SK-N-SH treated with all-trans-retinoic acid at 6 μM for 48 hours (cell line): Measurements from ENCODE around the gene TNPO3.
"Not testable (repeated sequence)": the region's sequence is repeated elsewhere in the genome, so short reads cannot be mapped to it uniquely, and the experiment has no call there.

Experiments
- ATAC-seq: fragments of 200-7000 bp; cut with Tn5 transposase; 3 replicates; pipeline ENCODE4 v1.9.1; 2020; ENCODE audit warnings: mild to moderate bottlenecking, moderate library complexity
- ARNTL ChIP-seq: fragments of 450-650 bp; formaldehyde crosslinking; IDR thresholded peaks from 2 replicates; pipeline ENCODE4 v1.5.0; 2020; ENCODE audit warnings: low read depth, mild to moderate bottlenecking, moderate library complexity, borderline replicate concordance
- BACH2 ChIP-seq: fragments of 250-450 bp; sonication (Bioruptor Pico); IDR thresholded peaks from 2 replicates; pipeline ENCODE4 v1.9.0; 2021; ENCODE audit warnings: mild to moderate bottlenecking, borderline replicate concordance
- CSDC2 ChIP-seq: fragments of 250-450 bp; sonication (Bioruptor Pico); IDR thresholded peaks from 2 replicates; pipeline ENCODE4 v1.5.0; 2020; ENCODE audit warnings: mild to moderate bottlenecking, moderate library complexity
- ESRRG ChIP-seq: fragments of 250-450 bp; sonication (Bioruptor Pico); IDR thresholded peaks from 2 replicates; pipeline ENCODE4 v1.6.1; 2021; ENCODE audit warnings: mild to moderate bottlenecking
- GLIS3 ChIP-seq: fragments of 250-450 bp; sonication (Bioruptor Pico); IDR thresholded peaks from 2 replicates; pipeline ENCODE4 v1.5.0; 2020; ENCODE audit warnings: mild to moderate bottlenecking, moderate library complexity
- ISL1 ChIP-seq: fragments of 250-450 bp; sonication (Bioruptor Pico); IDR thresholded peaks from 2 replicates; pipeline ENCODE4 v2.1.2; 2022; ENCODE audit warnings: mild to moderate bottlenecking, moderate library complexity
- OSR1 ChIP-seq: fragments of 250-450 bp; sonication (Bioruptor Pico); IDR thresholded peaks from 2 replicates; pipeline ENCODE4 v1.8.0; 2022; ENCODE audit warnings: moderate library complexity, mild to moderate bottlenecking, inconsistent platforms
- RARB ChIP-seq: fragments of 250-450 bp; sonication (Bioruptor Pico); IDR thresholded peaks from 2 replicates; pipeline ENCODE4 v1.8.0; 2021; ENCODE audit warnings: mild to moderate bottlenecking, moderate library complexity
- SNAI2 ChIP-seq: fragments of 250-450 bp; sonication (Bioruptor Pico); IDR thresholded peaks from 2 replicates; pipeline ENCODE4 v1.5.0; 2020; ENCODE audit warnings: mild to moderate bottlenecking, moderate library complexity
- TOX ChIP-seq: fragments of 250-450 bp; sonication (Bioruptor Pico); IDR thresholded peaks from 2 replicates; pipeline ENCODE4 v1.8.0; 2021; ENCODE audit warnings: mild to moderate bottlenecking, moderate library complexity, borderline replicate concordance
- ZC3H10 ChIP-seq: fragments of 250-450 bp; sonication (Bioruptor Pico); IDR thresholded peaks from 2 replicates; pipeline ENCODE4 v1.5.1; 2021; ENCODE audit warnings: mild to moderate bottlenecking, moderate library complexity
- ZFP3 ChIP-seq: fragments of 250-450 bp; sonication (Bioruptor Pico); IDR thresholded peaks from 2 replicates; pipeline ENCODE4 v1.5.0; 2020; ENCODE audit warnings: mild to moderate bottlenecking, moderate library complexity
- ZFP30 ChIP-seq: fragments of 450-650 bp; formaldehyde crosslinking; IDR thresholded peaks from 2 replicates; pipeline ENCODE4 v1.5.0; 2022; ENCODE audit warnings: mild to moderate bottlenecking, moderate library complexity
- ZNF565 ChIP-seq: fragments of 450-650 bp; formaldehyde crosslinking; conservative IDR thresholded peaks from 2 replicates; pipeline ENCODE4 v1.5.0; 2020; ENCODE audit warnings: low read depth, mild to moderate bottlenecking, moderate library complexity
- ZNF70 ChIP-seq: fragments of 450-650 bp; formaldehyde crosslinking; IDR thresholded peaks from 2 replicates; pipeline ENCODE4 v1.5.0; 2020; ENCODE audit warnings: mild to moderate bottlenecking, moderate library complexity
- ZNF8 ChIP-seq: fragments of 450-650 bp; formaldehyde crosslinking; IDR thresholded peaks from 2 replicates; pipeline ENCODE4 v1.5.0; 2020; ENCODE audit warnings: mild to moderate bottlenecking, moderate library complexity
- TF ChIP-seq, protein P1 (sequence below): fragments of 250-450 bp; sonication (Bioruptor Pico); IDR thresholded peaks from 2 replicates; pipeline ENCODE4 v1.5.1; 2020; ENCODE audit warnings: low read depth, mild to moderate bottlenecking, moderate library complexity
- TF ChIP-seq, protein P2 (sequence below): fragments of 250-450 bp; sonication (Bioruptor Pico); IDR thresholded peaks from 2 replicates; pipeline ENCODE4 v1.8.0; 2021; ENCODE audit warnings: low read depth, mild to moderate bottlenecking, moderate library complexity, borderline replicate concordance

Gene TNPO3

DNA sequence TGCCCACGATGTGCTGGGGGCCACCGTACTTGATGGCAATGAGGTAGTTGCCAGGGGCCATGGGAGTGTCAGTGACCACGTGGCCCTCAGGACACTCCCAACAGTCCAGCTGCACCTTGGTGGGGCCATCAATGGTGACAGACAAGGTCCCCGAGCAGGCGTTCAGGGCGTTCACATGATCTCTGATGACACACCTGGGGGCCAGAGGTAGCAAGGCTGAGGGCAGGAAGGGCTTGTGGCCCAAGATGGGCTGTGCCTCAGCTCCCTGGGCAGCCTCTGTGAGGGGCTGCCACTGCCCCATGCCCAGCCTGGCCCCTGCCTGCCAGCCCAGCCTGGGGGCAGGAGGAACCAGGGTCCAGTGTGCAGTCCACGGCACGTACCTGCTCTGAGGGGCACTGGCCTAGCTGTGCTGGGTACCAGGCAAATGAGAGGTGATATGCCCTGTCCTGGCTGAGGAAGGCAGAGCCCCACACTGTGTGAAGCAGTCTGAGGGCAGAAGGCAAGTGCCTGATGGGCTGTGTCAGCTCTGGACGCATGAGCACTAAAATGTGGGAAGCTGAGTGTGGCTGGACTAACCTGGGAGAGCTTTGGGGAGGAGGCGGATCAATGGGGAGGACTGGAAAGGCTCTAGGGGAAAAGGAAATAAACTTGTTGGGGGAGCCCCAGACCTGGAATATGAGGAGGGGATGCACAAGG lies 140.9 kb downstream of the TNPO3 start:
- TF ChIP-seq CSDC2 (CRISPR knock-in tag) (no peak), ZNF8 (no peak), RARB (CRISPR knock-in tag) (no peak), ARNTL (CRISPR knock-in tag) (no peak), ZFP3 (CRISPR knock-in tag) (no peak)
- no peak for ATAC-seq

DNA sequence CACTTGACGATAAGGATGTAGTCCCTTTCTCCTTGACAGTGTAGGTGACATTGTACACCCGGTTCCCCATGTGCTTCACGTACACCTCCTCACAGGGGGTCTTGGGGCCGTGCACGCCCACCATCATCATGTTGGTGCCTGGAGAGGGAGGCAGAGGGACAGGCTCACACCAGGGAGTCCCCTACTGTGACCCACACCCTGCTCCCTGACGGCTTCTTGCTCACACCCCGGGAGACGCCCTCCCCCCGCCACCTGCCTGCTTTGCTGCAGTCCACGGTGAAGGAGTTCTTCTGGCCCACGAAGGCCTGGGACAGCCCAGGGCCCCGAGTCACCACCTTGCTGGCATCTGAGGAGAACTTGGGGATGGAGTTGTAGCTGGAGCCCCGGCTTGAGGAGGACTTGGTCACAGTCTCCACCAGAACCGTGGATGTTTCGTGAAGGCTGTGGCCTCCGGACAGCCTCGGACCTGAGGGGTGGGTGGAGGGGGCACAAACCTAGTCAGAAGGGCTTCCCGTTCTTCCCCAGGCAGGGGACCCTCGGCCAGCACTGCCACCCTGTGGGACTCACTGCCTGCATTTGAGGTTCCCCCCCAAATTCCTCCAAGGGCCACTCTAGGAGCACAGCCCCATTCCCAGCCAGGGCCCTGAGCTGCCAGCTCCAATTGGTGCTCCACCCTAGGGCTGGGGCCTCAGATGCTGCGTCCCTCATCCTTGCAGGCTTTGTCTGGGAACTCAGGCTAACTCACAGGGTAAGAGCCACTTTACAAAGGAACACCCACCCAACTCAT lies 142.0 kb downstream of the TNPO3 start:
- not testable (repeated sequence) for ATAC-seq

DNA sequence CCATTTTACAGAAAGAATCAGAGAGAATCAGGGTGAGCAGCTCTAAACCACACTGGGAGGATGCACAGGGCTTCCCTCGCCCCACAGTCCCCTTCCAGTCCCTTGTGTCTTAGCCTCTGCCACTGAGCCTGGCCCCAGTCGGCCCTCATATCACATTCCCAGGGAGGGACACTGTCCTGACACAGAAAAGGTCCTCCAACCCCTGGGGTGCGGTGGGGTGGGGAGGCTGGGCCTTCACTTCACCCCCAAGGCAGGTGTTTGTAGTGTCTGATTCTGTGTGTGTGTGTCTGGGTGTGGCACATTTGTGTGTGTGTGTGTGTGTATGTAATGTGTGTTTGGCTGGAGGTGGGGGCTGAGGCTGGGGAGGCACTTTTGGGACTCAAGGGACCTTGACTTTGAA lies 142.6 kb downstream of the TNPO3 start:
- TF ChIP-seq, protein P1, sequence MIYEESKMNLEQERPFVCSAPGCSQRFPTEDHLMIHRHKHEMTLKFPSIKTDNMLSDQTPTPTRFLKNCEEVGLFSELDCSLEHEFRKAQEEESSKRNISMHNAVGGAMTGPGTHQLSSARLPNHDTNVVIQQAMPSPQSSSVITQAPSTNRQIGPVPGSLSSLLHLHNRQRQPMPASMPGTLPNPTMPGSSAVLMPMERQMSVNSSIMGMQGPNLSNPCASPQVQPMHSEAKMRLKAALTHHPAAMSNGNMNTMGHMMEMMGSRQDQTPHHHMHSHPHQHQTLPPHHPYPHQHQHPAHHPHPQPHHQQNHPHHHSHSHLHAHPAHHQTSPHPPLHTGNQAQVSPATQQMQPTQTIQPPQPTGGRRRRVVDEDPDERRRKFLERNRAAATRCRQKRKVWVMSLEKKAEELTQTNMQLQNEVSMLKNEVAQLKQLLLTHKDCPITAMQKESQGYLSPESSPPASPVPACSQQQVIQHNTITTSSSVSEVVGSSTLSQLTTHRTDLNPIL (CRISPR knock-in tag), result no peak
- ATAC-seq, result no peak

DNA sequence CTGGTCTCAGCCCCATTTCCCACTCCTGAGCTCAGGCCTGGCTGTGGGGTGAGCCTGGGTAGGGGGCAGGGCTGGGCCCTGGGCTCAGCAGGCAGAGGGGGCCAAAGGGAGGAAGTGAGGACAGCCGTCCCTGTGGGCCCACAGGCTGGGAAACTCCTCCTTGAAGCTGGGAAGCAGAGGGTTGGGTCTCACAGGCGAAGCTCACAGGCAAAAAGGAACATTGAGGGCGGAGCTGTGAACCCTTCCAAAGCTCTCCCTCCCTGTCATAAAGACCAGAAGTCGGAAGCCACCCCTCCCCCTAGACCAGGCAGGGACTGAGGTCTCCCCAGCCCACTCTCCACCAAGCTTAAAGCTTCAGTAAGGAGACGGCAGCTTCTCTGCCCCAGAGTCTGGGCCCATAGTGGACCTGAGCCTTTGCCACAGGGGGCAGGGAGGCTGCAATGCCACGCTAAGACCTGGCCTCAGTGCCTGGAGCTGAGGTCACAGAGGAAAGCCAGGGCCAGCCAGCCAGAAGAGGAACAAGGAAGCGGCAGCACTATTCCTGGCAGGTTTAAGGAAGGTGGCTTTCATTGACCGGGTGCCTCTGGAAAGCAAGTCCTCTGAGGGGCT lies 143.4 kb downstream of the TNPO3 start:
- ATAC-seq, result no peak
- no peak for TF ChIP-seq BACH2 (CRISPR knock-in tag)
- TF ChIP-seq SNAI2 (CRISPR knock-in tag), result no peak
- TF ChIP-seq, all 23 proteins: peak for 0

DNA sequence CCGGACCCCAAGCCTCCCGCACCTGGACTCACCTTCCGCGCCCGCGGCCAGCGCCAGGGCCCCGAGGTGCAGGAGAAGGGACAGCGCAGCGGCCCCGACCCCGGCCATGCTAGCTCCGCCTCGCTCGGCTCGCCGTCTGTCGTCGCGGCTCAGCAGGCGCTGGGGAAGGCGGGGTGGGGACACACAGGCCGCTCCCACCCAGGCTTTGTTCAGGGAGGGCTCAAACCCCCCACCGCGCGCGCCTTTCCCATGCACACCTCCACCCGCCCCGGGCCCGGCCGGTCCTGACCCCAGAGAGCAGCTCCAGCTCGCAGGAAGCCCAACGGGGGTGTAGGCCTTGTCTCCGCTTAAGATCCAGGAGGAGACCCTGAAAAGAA lies 144.4 kb downstream of the TNPO3 start, which contains the start of gene KCP:
KCP (minus strand) TSS at position 141 of the 377 bp plus-strand sequence; CDS start at position 108, 33 bp downstream.
- no peak for ATAC-seq
- TF ChIP-seq ZFP3 (CRISPR knock-in tag), result no peak
- TF ChIP-seq ZNF565 (CRISPR knock-in tag), result no peak
- TF ChIP-seq RARB (CRISPR knock-in tag), result no peak
- no peak for TF ChIP-seq ZC3H10 (CRISPR knock-in tag)
- TF ChIP-seq CSDC2 (CRISPR knock-in tag), result no peak
- TF ChIP-seq, protein P1 (CRISPR knock-in tag), result no peak
- no peak for TF ChIP-seq ZNF8
- no peak for TF ChIP-seq ARNTL (CRISPR knock-in tag)
- TF ChIP-seq OSR1 (CRISPR knock-in tag), result no peak
- TF ChIP-seq TOX, result no peak
- no peak for TF ChIP-seq ZNF70 (CRISPR knock-in tag)
- no peak for TF ChIP-seq ESRRG (CRISPR knock-in tag)
- TF ChIP-seq, protein P2, sequence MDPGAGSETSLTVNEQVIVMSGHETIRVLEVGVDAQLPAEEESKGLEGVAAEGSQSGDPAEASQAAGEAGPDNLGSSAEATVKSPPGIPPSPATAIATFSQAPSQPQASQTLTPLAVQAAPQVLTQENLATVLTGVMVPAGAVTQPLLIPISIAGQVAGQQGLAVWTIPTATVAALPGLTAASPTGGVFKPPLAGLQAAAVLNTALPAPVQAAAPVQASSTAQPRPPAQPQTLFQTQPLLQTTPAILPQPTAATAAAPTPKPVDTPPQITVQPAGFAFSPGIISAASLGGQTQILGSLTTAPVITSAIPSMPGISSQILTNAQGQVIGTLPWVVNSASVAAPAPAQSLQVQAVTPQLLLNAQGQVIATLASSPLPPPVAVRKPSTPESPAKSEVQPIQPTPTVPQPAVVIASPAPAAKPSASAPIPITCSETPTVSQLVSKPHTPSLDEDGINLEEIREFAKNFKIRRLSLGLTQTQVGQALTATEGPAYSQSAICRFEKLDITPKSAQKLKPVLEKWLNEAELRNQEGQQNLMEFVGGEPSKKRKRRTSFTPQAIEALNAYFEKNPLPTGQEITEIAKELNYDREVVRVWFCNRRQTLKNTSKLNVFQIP (CRISPR knock-in tag), result no peak
- TF ChIP-seq ISL1 (CRISPR knock-in tag), result no peak
- no peak for TF ChIP-seq GLIS3
- no peak for TF ChIP-seq ZFP30 (CRISPR knock-in tag)
- TF ChIP-seq SNAI2 (CRISPR knock-in tag), result no peak
